B cell (primary cell): ENCODE data around the gene MPZL1. TPM values are rescaled to one million over a fixed set of nuclear protein-coding genes. Genes with fewer than 3 reads are reported as not detected.

Experiments used
- ATAC-seq: fragments of 200-7000 bp; cut with Tn5 transposase; one replicate; pipeline ENCODE4 v1.10.0; 2021; ENCODE audit warnings: low read depth, mild to moderate bottlenecking, moderate number of reproducible peaks, moderate library complexity
- CTCF ChIA-PET: fragments of 350-600 bp; sonication (Branson Sonifier 250); formaldehyde crosslinking; loops from one replicate; lab custom pipeline; 2021; ENCODE audit warnings: antibody characterized with exemption, inconsistent platforms; lab: Charles Lee
- POLR2A ChIA-PET: fragments of 350-600 bp; sonication (Branson Sonifier 250); formaldehyde crosslinking; loops from one replicate; lab custom pipeline; 2021; ENCODE audit warnings: antibody characterized with exemption; lab: Charles Lee
- DNase-seq: peaks from one replicate; pipeline ENCODE4 v3.0.0; 2013
- H2AFZ ChIP-seq: 2 replicates; pipeline ENCODE4 v1.6.1; 2012; ENCODE audit warnings: mild to moderate bottlenecking, low read depth, low read length; ENCODE audit not compliant: insufficient read depth, poor library complexity, severe bottlenecking
- H3K27ac ChIP-seq, 2 donors: 1 replicate in 1 of 2; 2 replicates in 1 of 2; pipeline ENCODE4 v1.5.1; 2012 to 2013; ENCODE audit warnings: low read length in 2 of 2, mild to moderate bottlenecking in 2 of 2, moderate library complexity in 1 of 2
- H3K27me3 ChIP-seq, 4 experiments: fragments of 200-600 bp in 1 of 4; sonication (generic) in 1 of 4; replicated peaks in 1 of 4; 1 replicate in 2 of 4; 2 replicates in 2 of 4; pipeline versions ENCODE4 v1.6.1 to v1.7.0; 2013 to 2016; ENCODE audit warnings: low read length in 3 of 4, mild to moderate bottlenecking in 2 of 4, mixed read lengths in 1 of 4, moderate library complexity in 1 of 4; ENCODE audit not compliant: insufficient read depth in 4 of 4, control insufficient read depth in 3 of 4; ENCODE audit errors: control extremely low read depth in 1 of 4
- H3K36me3 ChIP-seq, 2 experiments: replicated peaks in 1 of 2; 1 replicate in 1 of 2; 2 replicates in 1 of 2; pipeline versions ENCODE4 v1.6.1 to v1.7.1; 2013; ENCODE audit warnings: low read length in 1 of 2; ENCODE audit not compliant: insufficient read depth in 2 of 2, control insufficient read depth in 1 of 2; ENCODE audit errors: control extremely low read depth in 1 of 2, extremely low read depth in 1 of 2
- H3K4me1 ChIP-seq, 2 donors: fragments of 200-600 bp in 1 of 2; sonication (generic) in 1 of 2; 1 replicate in 1 of 2; 2 replicates in 1 of 2; pipeline versions ENCODE4 v1.5.1 to v1.6.1; 2013 to 2017; ENCODE audit warnings: low read length in 2 of 2; ENCODE audit not compliant: control insufficient read depth in 2 of 2, insufficient read depth in 2 of 2
- H3K4me2 ChIP-seq: replicated peaks from 2 replicates; pipeline ENCODE3; 2012; ENCODE audit warnings: mild to moderate bottlenecking, low read depth, low read length; ENCODE audit not compliant: poor library complexity, severe bottlenecking
- H3K4me3 ChIP-seq, 5 experiments: fragments of 200-600 bp in 1 of 5; sonication (generic) in 1 of 5; 1 replicate in 3 of 5; 2 replicates in 2 of 5; pipeline versions ENCODE4 v1.5.1 to v1.7.0; 2011 to 2016; ENCODE audit warnings: low read length in 4 of 5, mild to moderate bottlenecking in 4 of 5, low read depth in 2 of 5, control low read depth in 1 of 5, moderate library complexity in 1 of 5; ENCODE audit not compliant: insufficient read depth in 1 of 5; ENCODE audit errors: control extremely low read depth in 1 of 5, extremely low read depth in 1 of 5
- H3K79me2 ChIP-seq: fragments of 200-600 bp; sonication (generic); one replicate; pipeline ENCODE4 v1.6.0; 2016; ENCODE audit warnings: low read length; ENCODE audit not compliant: control insufficient read depth, insufficient read depth
- H3K9ac ChIP-seq: fragments of 200-600 bp; sonication (generic); 2 replicates; pipeline ENCODE4 v1.6.1; 2017; ENCODE audit warnings: mild to moderate bottlenecking, low read length, moderate library complexity
- H3K9me3 ChIP-seq, 3 donors: one replicate each; pipeline versions ENCODE4 v1.6.1 to v1.7.1; 2013; ENCODE audit warnings: low read length in 2 of 3; ENCODE audit not compliant: control insufficient read depth in 2 of 3, insufficient read depth in 1 of 3; ENCODE audit errors: control extremely low read depth in 1 of 3
- H4K20me1 ChIP-seq: 2 replicates; pipeline ENCODE4 v1.6.0; 2012; ENCODE audit warnings: mild to moderate bottlenecking, low read length; ENCODE audit not compliant: insufficient read depth, control insufficient read depth, poor library complexity, severe bottlenecking
- H3K27ac Mint-ChIP-seq: one replicate; pipeline ENCODE4 v1.8.0; 2021; ENCODE audit warnings: mixed read lengths
- H3K27me3 Mint-ChIP-seq: one replicate; pipeline ENCODE4 v1.8.0; 2021; ENCODE audit warnings: mixed read lengths
- H3K4me1 Mint-ChIP-seq: one replicate; pipeline ENCODE4 v1.8.0; 2021; ENCODE audit warnings: mixed read lengths
- H3K4me3 Mint-ChIP-seq: one replicate; pipeline ENCODE4 v1.8.0; 2021; ENCODE audit warnings: mixed read lengths
- H3K9me3 Mint-ChIP-seq: one replicate; pipeline ENCODE4 v1.8.0; 2022; ENCODE audit warnings: mixed read lengths; ENCODE audit not compliant: insufficient read depth
- CTCF ChIP-seq: fragments of 200-600 bp; IDR thresholded peaks from one replicate; pipeline ENCODE4 v1.8.0; 2022; ENCODE audit warnings: antibody characterized with exemption, mild to moderate bottlenecking
- EZH2 ChIP-seq: IDR thresholded peaks from 2 replicates; pipeline ENCODE4 v1.6.1; 2012; ENCODE audit warnings: borderline replicate concordance, low read depth, mild to moderate bottlenecking, moderate library complexity, low read length; ENCODE audit not compliant: insufficient read depth, poor library complexity, severe bottlenecking
- WGBS: methylation state at CpG from one replicate; pipeline ENCODE4 v1.1.5; 2013; ENCODE audit warnings: missing lambda C conversion rate; ENCODE audit not compliant: insufficient coverage; 5-methylcytosine and 5-hydroxymethylcytosine counted together
- intact Hi-C: fragments of 100-400 bp; cut with micrococcal nuclease; formaldehyde crosslinking; loops from one replicate; pipeline ENCODE4 v1.10.0; 2022
- polyA plus RNA-seq: library from polyadenylated mRNA; depleted of rRNA; stranded (reverse); fragments of >200 nt; gene quantifications from 2 replicates; pipeline ENCODE4 v1.2.3, GENCODE V29; 2012
- total RNA-seq, 2 donors: library from RNA; stranded (reverse); fragments of 120-200 nt in 1 of 2; gene quantifications; 1 replicate in 1 of 2; 2 replicates in 1 of 2; pipeline versions ENCODE4 v1.2.3 to v1.2.4, GENCODE V29; 2013 to 2022

The MPZL1 gene
- total and polyA plus RNA-seq, 2 donors (not counting 1 experiment from before 2014, with no cell fraction given): 15.4 to 27.7 TPM

DNA sequence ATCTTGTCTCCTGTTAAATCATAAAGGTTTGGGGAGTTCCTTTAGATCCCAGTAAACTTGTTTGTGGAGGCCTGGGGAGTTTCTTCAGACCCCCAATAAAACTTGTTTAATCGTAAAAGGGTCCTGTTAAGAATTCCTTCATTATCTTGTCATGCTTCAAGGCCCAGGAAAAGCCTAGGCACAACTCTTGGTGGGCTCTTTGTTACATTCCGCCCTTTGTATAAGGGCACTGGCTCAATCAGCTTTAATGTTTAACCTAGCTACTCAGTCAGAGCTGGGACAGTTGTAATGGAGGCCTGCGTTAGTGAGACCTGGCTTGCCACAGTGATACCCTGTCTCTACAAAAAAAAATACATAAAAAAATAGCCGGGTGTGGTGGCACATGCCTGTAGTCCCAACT, 77.2 kb downstream of the MPZL1 start:
- no peak for ATAC-seq
- TF ChIP-seq CTCF (no peak), EZH2 (no peak)
- CTCF ChIA-PET: interaction anchor here (1.2 kb wide), 1 partner anchor 199 kb away, joined by 3 read pairs; no protein-coding TSS in a partner anchor

DNA sequence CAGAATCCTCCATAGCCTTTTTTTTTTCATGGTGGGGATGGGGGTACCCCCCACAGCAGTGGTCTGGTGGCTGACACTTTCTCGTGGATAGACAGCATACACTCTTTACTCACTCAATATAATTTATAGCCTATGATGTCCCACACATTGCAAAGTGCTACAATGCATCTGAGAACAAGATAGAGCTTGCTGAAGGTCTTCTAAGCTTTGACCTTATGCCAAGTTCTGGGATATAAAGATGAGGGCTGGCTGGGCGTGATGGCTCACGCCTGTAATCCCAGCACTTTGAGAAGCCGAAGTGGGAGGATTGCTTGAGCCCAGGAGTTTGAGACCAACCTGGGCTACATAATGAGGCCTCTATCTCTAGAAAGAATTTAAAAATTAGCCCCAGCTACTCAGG, 78.0 kb downstream of the MPZL1 start:
- Mint-ChIP-seq H3K4me3 (no peak overlapping the region), H3K27ac (no peak overlapping the region), H3K27me3 (no peaks in the 10 kb centered on the region), H3K4me1 (peaks cover 14% of the 10 kb centered on the region), H3K9me3 (no peaks in the 10 kb centered on the region)
- TF ChIP-seq EZH2 (no peak), CTCF (no peak)
- Histone ChIP-seq H3K36me3 (no peaks in the 10 kb centered on the region), H3K4me2 (no peak overlapping the region), H3K27ac (no peak overlapping the region), H2AFZ (no peak overlapping the region), H3K27me3 (no peaks in the 10 kb centered on the region), H4K20me1 (no peaks in the 10 kb centered on the region), H3K4me3 (no peak overlapping the region), H3K79me2 (no peaks in the 10 kb centered on the region), H3K9ac (no peak overlapping the region), H3K9me3 (no peaks in the 10 kb centered on the region), H3K4me1 (peaks cover 6 to 8% of the 10 kb centered on the region in 2 donors)
- ChIA-PET CTCF (interaction anchor here (0.7 to 1.2 kb wide), 2 partner anchors 199 to 246 kb away, joined by 3 to 4 read pairs; no protein-coding TSS in a partner anchor), POLR2A (interaction anchor here (0.7 kb wide), 1 partner anchor 10 kb away, joined by 3 read pairs; no protein-coding TSS in a partner anchor)
- intact Hi-C loops: no loop called here
- ATAC-seq (no peak), DNase-seq (no peak)
- 78% methylated on average over 3 of the region's 4 CpGs for WGBS

More for the DNA sequence above, 77.2 kb downstream of the MPZL1 start:
- H3K9ac ChIP-seq: no peak overlapping the region
- no peak overlapping the region for H3K4me2 ChIP-seq
- no peak overlapping the region for H3K27ac Mint-ChIP-seq
- 100% methylated on average over 2 of the region's 4 CpGs for WGBS
- H3K4me3 Mint-ChIP-seq: no peak overlapping the region
- POLR2A ChIA-PET: no interaction called here
- H3K27ac ChIP-seq: no peak overlapping the region
- H4K20me1 ChIP-seq: no peaks in the 10 kb centered on the region
- H3K79me2 ChIP-seq: no peaks in the 10 kb centered on the region
- no peaks in the 10 kb centered on the region for H3K27me3 Mint-ChIP-seq
- H3K4me3 ChIP-seq: no peak overlapping the region
- H3K36me3 ChIP-seq: no peaks in the 10 kb centered on the region
- H3K4me1 ChIP-seq: peaks cover 6 to 7% of the 10 kb centered on the region in 2 donors
- no peak for DNase-seq
- H3K9me3 ChIP-seq: no peaks in the 10 kb centered on the region
- intact Hi-C loops: no loop called here
- H3K4me1 Mint-ChIP-seq: peaks cover 6% of the 10 kb centered on the region
- no peaks in the 10 kb centered on the region for H3K27me3 ChIP-seq
- no peaks in the 10 kb centered on the region for H3K9me3 Mint-ChIP-seq
- H2AFZ ChIP-seq: no peak overlapping the region
